ENCODE data around the gene SUB1.
"Not testable (repeated sequence)": the region's sequence is repeated elsewhere in the genome, so short reads cannot be mapped to it uniquely, and the experiment has no call there.

DNA sequence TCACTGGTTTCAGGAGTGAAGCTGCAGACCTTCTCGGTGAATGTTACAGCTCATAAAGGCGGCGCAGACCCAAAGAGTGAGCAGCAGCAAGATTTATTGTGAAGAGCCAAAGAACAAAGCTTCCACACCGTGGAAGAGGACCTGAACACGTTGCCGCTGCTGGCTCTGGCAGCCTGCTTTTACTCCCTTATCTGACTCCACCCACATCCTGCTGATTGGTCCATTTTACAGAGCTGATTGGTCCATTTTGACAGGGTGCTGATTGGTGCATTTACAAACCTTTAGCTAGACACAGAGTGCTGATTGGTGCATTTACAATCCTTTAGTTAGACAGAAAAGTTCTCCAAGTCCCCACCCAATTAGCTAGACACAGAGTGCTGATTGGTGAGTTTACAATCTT is 32.9 kb upstream of the SUB1 start:
- TF ChIP-seq, protein P1, sequence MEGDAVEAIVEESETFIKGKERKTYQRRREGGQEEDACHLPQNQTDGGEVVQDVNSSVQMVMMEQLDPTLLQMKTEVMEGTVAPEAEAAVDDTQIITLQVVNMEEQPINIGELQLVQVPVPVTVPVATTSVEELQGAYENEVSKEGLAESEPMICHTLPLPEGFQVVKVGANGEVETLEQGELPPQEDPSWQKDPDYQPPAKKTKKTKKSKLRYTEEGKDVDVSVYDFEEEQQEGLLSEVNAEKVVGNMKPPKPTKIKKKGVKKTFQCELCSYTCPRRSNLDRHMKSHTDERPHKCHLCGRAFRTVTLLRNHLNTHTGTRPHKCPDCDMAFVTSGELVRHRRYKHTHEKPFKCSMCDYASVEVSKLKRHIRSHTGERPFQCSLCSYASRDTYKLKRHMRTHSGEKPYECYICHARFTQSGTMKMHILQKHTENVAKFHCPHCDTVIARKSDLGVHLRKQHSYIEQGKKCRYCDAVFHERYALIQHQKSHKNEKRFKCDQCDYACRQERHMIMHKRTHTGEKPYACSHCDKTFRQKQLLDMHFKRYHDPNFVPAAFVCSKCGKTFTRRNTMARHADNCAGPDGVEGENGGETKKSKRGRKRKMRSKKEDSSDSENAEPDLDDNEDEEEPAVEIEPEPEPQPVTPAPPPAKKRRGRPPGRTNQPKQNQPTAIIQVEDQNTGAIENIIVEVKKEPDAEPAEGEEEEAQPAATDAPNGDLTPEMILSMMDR (IDR thresholded peaks at IDR 0.05; ENCODE audit: low read depth, low read length): not testable (repeated sequence)
- TF ChIP-seq MYC (IDR thresholded peaks at IDR 0.05; ENCODE audit: low read depth, low read length); POLR2A (IDR thresholded peaks at IDR 0.05; ENCODE audit: extremely low read depth, insufficient read length): not testable (repeated sequence)
